COLO668 (cell line): ENCODE data around the gene SRD5A3.
"Not testable (repeated sequence)": the region's sequence is repeated elsewhere in the genome, so short reads cannot be mapped to it uniquely, and the experiment has no call there.

Source experiments
- DNase-seq: peaks from one replicate; lab custom pipeline; 2025; ENCODE audit not compliant: unreplicated experiment; lab: John Stamatoyannopoulos, UW

SRD5A3 gene

DNA sequence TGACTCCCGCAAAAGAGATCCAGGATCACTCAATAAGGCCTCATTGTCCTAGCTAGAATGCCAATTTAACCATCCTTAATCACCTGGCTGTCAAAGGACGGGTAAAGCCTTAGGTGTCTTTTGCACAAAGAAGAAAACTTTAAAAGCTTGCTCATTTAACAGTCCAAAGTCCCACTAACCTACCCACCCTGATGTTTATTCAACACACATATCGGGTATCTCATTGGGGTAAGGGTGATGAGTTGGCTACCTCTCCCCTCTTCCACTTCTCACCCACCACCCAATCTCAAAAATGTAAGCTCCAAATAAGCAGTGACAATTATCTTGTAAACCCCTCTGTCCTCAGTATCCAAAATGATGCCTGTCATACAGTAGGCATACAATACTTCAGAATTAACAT lies 988 bp upstream of the SRD5A3 start:
- DNase-seq, result no peak

DNA sequence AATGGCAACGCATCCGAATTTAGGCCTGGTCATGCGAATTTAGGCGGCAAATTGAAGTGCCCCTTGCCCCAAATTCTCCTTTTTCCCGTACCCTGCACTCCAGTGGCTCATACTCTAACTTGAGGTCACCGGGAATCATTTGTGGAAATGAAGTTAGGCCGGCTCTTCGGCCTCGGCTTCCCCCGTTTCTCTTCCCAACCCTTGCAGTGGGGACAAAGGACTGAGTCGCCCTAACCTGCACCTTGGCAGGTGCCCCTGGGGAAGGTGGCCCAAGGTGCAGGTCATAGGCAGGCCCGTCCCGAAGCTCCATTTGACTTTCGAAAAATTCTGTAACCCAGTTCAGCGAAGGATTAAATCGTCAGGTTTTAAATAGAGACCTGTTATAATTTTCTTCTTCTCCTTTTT lies 811 bp downstream of the SRD5A3 start:
- no peak for DNase-seq

DNA sequence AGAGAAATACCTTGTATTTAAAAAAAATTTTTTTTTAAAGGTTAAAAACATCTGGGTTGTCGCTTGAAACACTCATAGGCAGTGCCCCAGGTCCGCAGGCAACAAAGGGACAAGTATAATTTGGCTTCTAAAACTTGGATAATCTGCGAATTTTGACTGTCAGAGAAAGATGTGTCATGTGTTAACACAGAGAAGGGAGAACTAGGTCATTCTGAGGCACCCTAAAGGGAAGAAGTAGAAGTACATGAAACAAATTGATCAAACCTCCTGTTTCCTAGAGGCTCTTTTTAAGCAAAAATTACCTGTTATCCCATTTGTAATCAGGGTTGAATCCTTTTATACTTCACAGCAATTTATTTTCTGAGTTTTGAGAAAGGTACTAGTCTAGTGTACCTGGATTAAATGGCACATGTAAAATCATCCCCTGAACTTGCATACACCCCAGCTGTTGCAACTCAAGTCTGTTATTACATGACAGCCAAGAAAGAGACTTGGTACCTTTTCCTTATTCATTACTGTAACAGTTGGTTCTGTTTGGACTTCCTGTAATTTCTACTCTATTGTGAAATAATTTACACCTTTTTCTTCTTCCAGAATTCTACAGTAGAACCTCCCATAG lies 1.7 kb downstream of the SRD5A3 start:
- no peak for DNase-seq

DNA sequence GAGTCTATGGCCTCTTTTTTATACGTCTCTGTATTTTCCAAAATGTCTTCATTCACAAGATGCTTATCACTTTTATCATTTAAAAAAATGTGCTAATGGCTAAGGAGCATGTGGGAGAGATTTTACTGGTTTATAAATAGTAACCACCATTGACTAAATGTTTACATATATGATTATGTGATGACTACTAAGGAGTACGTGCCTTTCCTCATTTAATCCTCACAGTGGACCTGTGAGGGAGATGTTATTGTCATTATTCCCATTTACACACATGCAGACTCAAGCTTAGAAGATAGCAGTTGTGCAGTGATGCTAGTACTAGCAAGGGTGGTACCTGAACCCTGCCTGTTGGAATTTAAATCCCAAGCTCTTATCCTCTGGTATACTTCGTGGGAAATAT lies 2.4 kb downstream of the SRD5A3 start:
- no peak for DNase-seq

DNA sequence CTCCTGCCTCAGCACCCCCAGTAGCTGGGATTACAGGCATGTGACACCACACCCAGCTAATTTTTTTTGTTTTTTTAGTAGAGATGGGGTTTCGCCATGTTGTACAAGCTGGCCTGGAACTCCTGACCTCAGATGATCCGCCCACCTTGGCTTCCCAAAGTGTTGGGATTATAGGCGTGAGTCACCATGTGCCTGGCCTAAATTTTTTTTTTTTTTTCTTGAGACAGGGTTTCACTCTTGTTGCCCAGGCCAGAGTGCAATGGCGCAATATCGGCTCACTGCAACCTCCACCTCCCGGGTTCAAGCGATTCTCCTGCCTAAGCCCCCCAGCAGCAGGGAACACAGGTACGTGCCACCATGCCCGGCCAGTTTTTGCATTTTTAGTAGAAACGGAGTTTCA lies 4.8 kb downstream of the SRD5A3 start:
- DNase-seq, result not testable (repeated sequence)

DNA sequence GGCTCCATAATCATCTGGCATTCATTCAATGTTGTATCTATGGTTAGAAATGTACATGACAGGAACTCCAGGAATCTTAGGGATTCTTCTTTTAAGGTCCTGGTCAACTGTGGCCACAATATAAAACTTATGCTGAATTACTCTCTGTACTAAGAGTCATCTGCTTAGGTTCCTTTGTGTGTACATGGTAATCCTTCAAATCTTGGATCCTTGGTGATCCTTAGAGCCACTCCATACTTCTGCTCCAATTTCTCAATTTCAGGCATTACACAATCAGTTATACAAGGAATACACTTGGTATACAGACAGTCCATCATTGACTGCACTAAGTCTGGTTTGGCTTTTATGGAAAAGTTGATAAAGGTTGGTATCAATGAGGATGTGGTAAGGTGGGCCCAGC lies 5.8 kb downstream of the SRD5A3 start:
- DNase-seq, result no peak

DNA sequence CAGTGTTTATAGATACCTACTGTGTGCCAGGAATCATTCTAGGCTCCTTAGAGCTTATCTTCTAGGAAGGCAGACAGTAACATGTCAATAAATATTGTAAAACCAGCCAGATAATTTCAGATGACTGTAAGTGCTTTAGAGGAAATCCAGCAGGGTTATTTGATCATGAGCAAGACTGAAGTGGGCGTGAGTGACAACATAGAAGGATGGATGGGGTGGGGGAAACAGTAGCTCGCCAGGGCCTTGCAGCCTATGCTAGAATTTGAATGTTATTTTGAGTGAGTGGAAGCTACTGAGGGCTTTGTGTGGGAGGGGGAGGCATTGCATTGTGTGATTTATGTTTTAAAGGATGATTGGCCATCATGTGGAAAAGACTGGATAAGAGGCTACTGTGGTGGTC lies 6.7 kb downstream of the SRD5A3 start:
- no peak for DNase-seq

DNA sequence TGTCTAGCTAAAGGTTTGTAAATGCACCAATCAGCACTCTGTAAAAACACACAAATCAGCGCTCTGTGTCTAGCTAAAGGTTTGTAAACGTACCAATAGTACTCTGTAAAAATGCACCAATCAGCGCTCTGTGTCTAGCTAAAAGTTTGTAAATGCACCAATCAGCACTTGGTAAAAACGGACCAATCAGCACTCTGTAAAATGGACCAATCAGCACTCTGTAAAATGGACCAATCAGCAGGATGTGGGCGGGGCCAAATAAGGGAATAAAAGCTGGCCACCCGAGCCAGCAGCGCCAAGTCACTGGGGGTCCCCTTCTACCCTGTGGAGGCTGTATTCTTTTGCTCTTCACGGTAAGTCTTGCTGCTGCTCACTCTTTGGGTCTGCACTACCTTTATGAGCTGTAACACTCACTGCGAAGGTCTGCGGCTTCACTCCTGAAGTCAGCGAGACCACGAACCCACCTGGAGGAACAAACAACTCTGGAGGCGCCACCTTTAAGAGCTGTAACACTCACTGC lies 7.2 kb downstream of the SRD5A3 start:
- not testable (repeated sequence) for DNase-seq

DNA sequence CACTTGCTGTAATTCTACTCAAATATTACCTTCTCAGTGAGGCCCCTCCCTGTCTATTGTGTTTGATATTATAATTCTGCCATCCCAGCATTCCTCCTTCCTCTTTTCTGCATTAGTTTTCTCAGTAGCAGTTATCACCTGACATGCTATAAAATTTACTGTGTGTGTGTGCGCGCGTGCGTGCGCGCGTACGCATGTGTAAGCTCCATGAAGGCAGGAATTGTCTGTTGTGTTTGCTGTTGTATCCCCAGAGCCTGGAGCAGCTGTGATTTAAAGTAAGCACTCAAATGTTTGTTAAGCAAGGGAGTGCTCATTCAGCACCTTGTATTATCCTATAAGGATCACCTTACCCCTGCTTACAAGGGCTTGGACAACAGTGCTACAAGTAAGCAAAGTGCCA lies 8.6 kb downstream of the SRD5A3 start:
- DNase-seq, result no peak

DNA sequence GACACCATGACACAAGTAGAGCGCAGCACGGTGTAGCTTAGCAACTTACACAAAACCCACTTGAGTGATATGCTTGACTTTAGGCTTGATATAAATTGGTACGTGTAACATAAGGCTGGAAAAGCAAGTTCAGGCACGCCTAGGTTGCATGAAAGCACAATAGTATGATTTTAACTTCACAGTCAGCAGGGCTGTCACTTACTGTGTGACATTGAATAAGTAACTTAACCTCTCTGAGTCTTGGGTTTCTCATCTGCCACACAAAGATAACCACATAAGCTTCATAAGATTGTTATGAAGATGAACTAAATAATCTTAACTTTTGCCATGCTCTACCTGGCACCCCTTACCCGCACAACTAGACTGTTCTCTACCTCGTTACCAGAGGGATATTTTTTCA lies 9.5 kb downstream of the SRD5A3 start:
- peak; percentile 34 for DNase-seq

DNA sequence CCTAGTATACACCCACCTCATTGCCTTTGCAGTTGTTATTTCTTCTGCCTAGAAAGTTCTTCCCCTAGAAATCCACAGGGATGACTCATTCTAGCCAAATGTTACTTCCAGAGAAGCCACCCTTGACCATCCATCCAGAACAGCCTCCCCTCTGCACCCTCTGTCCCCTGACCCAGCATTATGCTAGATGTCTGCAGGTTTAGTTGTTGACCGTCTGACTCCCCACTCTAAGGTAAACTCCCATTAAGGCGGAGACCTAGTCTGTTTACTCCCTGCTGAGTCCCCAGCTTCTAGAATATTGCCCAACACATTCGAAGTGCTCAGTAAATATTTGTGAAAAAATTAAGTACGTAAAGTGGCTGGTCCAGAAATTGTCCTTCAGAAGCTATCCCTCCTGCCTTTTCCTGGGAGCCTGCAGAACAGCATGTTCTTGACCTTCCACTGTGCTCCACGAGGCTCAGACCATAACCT lies 11.0 kb downstream of the SRD5A3 start:
- DNase-seq, result no peak

DNA sequence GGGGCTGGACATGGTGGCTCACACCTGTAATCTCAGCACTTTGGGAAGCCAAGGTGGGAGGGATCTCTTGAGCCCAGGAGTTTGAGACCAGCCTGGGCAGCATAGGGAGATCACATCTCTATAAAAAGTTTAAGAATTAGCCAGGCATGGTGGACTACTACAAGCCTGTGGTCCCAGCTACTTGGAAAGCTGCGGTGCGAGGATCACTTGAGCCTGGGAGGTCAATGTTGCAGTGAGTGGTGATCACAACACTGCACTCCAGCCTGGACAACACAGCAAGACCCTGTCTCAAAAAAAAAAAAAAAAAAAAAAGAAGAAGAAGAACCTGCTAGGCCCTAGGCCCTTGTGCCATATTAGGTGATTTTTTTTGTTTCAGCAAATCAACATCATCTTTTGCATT lies 12.2 kb downstream of the SRD5A3 start:
- no peak for DNase-seq

DNA sequence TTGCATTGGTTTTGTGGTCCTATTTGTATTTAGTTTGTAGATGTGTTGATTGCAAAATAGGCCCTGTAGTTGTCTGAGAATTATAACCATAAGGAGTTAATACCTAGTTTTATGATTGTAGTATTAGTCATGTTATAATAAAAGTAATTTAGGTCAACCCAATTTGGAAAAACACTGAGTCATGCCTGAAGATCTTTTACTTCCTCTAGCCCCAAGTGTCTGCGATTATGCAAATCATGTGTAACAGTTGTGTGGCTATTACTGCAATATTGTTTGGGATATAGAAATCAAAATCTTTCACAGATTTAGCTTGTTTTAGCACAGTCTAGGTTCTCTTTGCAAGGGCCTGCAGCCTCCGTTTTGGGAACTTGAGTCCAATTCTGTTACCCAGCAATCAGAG lies 12.6 kb downstream of the SRD5A3 start:
- DNase-seq, result no peak

DNA sequence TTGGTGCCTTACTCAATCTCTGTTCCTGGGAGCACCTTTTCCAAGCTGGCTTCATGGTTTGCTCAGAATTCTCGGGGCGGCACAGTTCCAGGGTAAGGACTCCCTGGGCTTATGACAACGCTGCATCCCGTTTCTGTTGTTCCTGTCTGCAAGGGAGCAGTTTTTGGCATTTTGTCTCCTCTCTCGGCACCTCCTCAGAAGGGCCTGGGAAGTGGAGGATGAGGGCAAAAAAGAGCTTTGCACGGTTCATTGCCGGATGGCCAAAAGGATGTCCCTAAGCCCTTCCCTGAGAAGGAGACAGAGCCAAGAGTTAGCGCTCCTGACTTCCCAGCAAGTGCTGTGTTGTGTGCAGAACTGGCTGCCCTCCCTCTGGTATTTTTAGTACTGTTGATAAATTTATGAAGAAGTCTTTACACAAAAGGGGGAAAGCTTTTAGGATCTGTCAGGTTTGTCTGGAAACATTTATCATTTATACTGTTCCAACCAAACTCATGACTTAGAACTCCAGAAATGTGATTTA lies 13.4 kb downstream of the SRD5A3 start:
- no peak for DNase-seq

DNA sequence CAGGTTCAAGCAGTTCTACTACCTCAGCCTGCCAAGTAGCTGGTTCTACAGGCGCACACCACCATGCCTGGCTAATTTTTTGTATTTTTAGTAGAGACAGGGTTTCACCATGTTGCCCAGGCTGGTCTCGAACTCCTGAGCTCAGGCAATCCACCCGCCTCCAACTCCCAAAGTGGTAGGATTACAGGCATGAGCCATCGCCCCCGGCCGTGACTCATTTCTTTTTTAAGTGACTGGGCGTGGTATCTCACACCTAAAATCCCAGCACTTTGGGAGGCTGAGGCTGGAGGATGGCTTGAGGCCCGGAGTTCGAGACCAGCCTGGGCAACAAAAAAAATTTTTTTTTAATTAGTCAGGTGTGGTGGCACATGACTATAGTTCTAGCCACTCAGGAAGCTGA lies 16.9 kb downstream of the SRD5A3 start:
- DNase-seq, result not testable (repeated sequence)

DNA sequence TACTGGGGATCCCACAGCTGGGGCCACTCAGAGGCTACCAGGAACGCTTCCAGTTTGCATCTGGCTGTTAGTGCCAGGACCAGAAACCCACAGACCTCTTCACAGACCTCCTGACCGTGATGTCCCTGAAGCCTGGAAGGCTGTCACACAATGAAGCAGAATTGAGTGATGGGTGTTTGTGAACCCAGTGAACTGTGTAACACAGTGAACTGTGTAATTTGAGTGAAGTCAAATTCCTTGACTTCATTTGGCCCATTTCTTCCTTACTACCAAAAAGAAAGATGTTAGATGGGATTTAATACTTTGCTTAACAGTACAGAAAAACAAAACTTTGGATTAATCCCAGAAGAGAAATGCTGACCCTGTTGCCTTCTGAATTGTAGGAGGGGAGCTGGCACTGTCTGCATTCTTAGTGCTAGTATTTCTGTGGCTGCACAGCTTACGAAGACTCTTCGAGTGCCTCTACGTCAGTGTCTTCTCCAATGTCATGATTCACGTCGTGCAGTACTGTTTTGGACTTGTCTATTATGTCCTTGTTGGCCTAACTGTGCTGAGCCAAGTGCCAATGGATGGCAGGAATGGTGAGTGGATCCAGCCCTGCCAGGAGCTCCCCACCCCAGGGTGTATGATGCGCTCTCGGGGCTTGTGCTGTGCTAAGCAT lies 17.8 kb downstream of the SRD5A3 start:
- no peak for DNase-seq

DNA sequence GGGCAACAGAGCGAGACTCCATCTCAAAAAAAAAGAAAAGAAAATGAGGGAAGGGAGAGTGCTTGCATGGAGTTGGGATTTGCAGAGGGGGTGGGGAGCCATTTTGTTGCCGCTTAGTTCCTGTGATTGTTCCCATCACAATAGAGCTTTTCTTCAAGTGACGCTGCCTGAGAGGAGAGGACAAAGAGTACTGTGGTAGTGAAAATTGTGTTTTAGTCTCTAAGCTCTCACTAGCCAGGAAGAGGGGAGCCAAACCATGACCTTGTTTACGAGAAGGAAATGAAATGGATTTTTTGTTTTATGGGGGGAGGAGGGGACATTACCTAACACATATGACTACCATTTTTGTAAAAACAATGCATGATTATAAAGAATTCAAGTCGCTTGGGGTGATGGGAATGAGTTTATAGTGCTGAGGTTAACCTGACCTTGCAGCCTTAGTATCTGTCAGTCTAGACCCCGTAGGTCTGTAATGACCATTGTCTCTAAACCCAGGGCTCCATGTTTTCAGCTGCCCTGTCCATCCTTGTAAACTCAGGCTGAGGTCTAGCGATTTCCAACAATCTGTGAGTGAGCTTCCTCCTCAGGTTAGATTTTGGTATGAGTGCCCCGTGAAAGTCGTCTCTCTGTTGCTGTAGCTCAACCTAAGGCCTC lies 18.8 kb downstream of the SRD5A3 start:
- DNase-seq, result no peak

DNA sequence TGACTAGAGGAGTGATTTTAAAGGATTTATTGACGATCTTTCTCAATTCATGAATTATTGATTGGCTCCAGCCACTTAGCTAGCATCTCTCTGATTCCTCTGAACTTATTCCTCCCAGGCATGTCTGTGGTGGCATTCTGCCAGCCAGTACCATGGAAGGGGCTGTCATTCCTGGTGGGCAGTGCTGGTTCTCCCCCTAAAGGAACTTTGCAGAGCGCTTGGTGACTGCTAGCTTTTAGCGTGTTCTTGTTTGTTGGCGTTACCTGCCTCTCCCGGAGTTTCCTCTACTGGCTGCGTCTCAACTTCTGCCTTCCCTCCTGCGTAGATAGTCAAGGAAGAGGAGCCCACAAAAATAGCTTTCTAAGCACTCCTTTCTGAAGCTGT lies 19.3 kb downstream of the SRD5A3 start:
- no peak for DNase-seq

DNA sequence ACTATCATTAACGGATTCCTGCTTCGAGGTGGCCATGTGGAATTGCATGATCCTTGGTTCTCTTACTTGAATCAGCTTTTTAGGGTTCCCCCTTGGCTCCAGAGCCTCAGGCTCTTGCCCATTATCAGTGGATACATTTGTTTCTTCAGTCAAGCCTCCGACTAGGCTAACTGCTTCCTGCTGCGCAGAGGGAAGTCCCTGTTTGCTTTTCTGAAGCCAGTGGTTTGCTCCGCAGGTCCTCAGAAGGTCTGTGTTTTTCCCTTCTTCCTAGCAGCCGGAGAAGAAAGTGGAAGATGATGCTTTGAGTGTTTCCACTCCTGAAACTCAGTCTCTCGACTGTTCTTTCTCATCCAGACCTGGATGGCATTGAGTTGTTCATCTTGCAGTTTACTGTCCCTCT lies 20.6 kb downstream of the SRD5A3 start:
- no peak for DNase-seq

DNA sequence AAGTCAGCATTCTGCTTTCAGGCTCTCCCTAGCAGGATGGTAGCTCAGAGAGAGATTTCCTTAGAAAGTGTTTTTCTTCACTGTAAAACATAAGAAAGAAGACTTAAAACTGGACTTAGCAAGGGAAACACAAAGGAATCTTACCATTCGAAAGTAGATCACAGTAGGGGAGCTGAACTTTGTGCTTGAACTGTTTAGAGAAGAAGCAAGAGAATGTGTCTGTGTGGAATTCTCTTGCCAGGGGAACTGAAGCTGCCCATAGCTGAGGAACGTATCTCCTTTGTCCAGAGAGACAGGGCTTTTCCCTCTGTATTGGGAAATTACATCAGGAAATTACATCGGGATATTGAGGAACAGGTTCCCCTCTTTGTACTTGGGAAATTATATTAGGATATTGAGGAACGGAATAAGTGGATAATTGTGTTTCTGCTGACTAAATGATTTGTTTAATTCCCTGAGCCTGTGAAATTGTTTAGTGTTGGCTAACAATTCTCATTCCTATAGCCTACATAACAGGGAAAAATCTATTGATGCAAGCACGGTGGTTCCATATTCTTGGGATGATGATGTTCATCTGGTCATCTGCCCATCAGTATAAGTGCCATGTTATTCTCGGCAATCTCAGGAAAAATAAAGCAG lies 21.2 kb downstream of the SRD5A3 start:
- DNase-seq, result no peak

DNA sequence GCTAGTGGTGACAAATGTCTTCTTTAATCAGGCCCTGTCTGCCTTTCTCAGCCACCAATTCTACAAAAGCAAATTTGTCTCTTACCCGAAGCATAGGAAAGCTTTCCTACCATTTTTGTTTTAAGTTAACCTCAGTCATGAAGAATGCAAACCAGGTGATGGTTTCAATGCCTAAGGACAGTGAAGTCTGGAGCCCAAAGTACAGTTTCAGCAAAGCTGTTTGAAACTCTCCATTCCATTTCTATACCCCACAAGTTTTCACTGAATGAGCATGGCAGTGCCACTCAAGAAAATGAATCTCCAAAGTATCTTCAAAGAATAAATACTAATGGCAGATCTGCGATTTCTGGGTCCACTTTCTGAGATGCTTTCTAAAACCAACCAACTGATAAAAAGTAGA lies 23.9 kb downstream of the SRD5A3 start:
- no peak for DNase-seq

DNA sequence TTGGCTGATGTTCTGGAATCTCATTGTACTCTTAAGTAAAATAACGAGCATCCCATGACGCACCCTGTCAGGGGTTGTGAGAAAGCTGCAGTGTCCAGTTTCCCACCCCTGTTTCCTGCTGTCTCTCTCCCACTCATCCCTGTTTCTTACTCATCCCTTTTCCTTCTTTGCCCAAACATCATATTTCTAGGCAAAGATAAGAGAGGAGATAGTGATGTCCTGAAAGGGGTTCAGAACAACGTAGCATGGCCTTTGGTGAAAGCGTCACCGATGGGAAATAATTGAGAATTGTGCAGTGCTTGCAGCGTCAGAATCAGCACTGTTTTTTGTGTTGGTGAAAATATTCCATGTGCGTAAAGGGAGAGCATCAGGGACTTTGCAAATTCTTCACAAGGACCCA lies 26.2 kb downstream of the SRD5A3 start:
- no peak for DNase-seq
